Activated CD8-positive, alpha-beta memory T cell treated with anti-CD3 and anti-CD28 coated beads for 48 hours (primary cell): ENCODE measurements around the gene OR10G4.
"Not testable (repeated sequence)": the region's sequence is repeated elsewhere in the genome, so short reads cannot be mapped to it uniquely, and the experiment has no call there.

Source experiments
- DNase-seq, 3 experiments: peaks; one replicate each; pipeline ENCODE4 v3.0.0-alpha.2; 2020; ENCODE audit warnings: low read depth in 2 of 3, low spot score in 2 of 3

OR10G4 gene

GRCh38 chr11:124012697-124013096 lies at the start of gene OR10G4:
Gene OR10G4, plus strand, starts transcription at chr11:124012997. Its CDS starts 2,578 bp downstream, at chr11:124015575.
- DNase-seq: no peak

GRCh38 chr11:123973816-123974215 lies 39.0 kb upstream of the OR10G4 start:
- no peak for DNase-seq

- DNase-seq: no peak
Measured at GRCh38 chr11:123976770-123977560, 35.8 kb upstream of the OR10G4 start.

- no peak for DNase-seq
Measured at GRCh38 chr11:123977731-123978347, 35.0 kb upstream of the OR10G4 start, which contains the start of gene OR10S1. Gene OR10S1, minus strand, starts transcription at chr11:123977781. Its CDS starts 117 bp downstream, at chr11:123977664.

- no peak for DNase-seq
Measured at GRCh38 chr11:123979311-123979710, 33.5 kb upstream of the OR10G4 start.

- no peak for DNase-seq
Measured at GRCh38 chr11:123995119-123995518, 17.7 kb upstream of the OR10G4 start, which contains the start of gene OR10G6. Gene OR10G6, minus strand, starts transcription at chr11:123995161. Its CDS starts 0 bp downstream, at chr11:123995161.

- not testable (repeated sequence) for DNase-seq
Measured at GRCh38 chr11:124015837-124016236, 3.0 kb downstream of the OR10G4 start.

GRCh38 chr11:124026498-124026897 lies 13.7 kb downstream of the OR10G4 start, which contains the start of gene OR10G8:
Gene OR10G8, plus strand, starts transcription at chr11:124026798. Its CDS starts 2,825 bp downstream, at chr11:124029623.
- no peak for DNase-seq

- no peak for DNase-seq
Measured at GRCh38 chr11:124036666-124037065, 23.9 kb downstream of the OR10G4 start.

- no peak for DNase-seq
Measured at GRCh38 chr11:124039557-124039956, 26.8 kb downstream of the OR10G4 start.

GRCh38 chr11:124041254-124041653 lies 28.5 kb downstream of the OR10G4 start, which contains the start of gene OR10G7:
Gene OR10G7, minus strand, starts transcription at chr11:124041325. Its CDS starts 2,324 bp downstream, at chr11:124039001.
- no peak for DNase-seq

GRCh38 chr11:124043420-124043819 lies 30.6 kb downstream of the OR10G4 start:
- no peak for DNase-seq

- no peak for DNase-seq
Measured at GRCh38 chr11:124050748-124051147, 38.0 kb downstream of the OR10G4 start.

- DNase-seq: no peak
Measured at GRCh38 chr11:124052966-124053365, 40.2 kb downstream of the OR10G4 start.
